Muscle of arm (tissue), 14 donors: ENCODE results near the gene PLEKHA8. TPM values are rescaled to one million over a fixed set of nuclear protein-coding genes. Genes with fewer than 3 reads are reported as not detected.

ENCODE experiments used
- DNase-seq: peaks from one replicate; pipeline ENCODE4 v3.0.0-alpha.2; 2013
- long read RNA-seq, 11 donors: transcript quantifications; one replicate each; lab custom pipeline, GENCODE V29; 2026
- polyA plus RNA-seq, 12 donors: library from polyadenylated mRNA; unstranded; fragments of 120-200 nt; gene quantifications; one replicate each; pipeline ENCODE4 v1.2.1, GENCODE V29; 2013; ENCODE audit not compliant: insufficient read length in 12 of 12

PLEKHA8 gene, protein sequence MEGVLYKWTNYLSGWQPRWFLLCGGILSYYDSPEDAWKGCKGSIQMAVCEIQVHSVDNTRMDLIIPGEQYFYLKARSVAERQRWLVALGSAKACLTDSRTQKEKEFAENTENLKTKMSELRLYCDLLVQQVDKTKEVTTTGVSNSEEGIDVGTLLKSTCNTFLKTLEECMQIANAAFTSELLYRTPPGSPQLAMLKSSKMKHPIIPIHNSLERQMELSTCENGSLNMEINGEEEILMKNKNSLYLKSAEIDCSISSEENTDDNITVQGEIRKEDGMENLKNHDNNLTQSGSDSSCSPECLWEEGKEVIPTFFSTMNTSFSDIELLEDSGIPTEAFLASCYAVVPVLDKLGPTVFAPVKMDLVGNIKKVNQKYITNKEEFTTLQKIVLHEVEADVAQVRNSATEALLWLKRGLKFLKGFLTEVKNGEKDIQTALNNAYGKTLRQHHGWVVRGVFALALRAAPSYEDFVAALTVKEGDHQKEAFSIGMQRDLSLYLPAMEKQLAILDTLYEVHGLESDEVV
- polyA plus RNA-seq = 10 to 100 TPM in 11 of 12 donors, not detected in 1; 10.3 to 15.1 (median 12.7) TPM
- long read RNA-seq, donor 1, full-length matches to known transcripts = 3 of 3 reads
- long read RNA-seq, donor 1, partial matches to known transcripts = 0 of 3 reads
- long read RNA-seq, donor 1, other reads (novel, unspliced or antisense) = 0 of 3 reads
- long read RNA-seq, donor 2, full-length matches to known transcripts = 1 of 1 reads
- long read RNA-seq, donor 2, partial matches to known transcripts = 0 of 1 reads
- long read RNA-seq, donor 2, other reads (novel, unspliced or antisense) = 0 of 1 reads
- long read RNA-seq, donor 3, partial matches to known transcripts = 0 of 1 reads
- long read RNA-seq, donor 3, other reads (novel, unspliced or antisense) = 0 of 1 reads
- long read RNA-seq, donor 4 = 0 reads
- long read RNA-seq, donor 5, partial matches to known transcripts = 0 of 1 reads
- long read RNA-seq, donor 5, other reads (novel, unspliced or antisense) = 0 of 1 reads
- long read RNA-seq, donor 6 = 0 reads
- long read RNA-seq, donor 7 = 0 reads
- long read RNA-seq, donor 8, full-length matches to known transcripts = 1 of 1 reads
- long read RNA-seq, donor 8, partial matches to known transcripts = 0 of 1 reads
- long read RNA-seq, donor 8, other reads (novel, unspliced or antisense) = 0 of 1 reads
- long read RNA-seq, donor 9, full-length matches to known transcripts = 1 of 1 reads
- long read RNA-seq, donor 9, partial matches to known transcripts = 0 of 1 reads
- long read RNA-seq, donor 9, other reads (novel, unspliced or antisense) = 0 of 1 reads
- long read RNA-seq, donor 10 = 0 reads
- long read RNA-seq, donor 11 = 0 reads

DNA sequence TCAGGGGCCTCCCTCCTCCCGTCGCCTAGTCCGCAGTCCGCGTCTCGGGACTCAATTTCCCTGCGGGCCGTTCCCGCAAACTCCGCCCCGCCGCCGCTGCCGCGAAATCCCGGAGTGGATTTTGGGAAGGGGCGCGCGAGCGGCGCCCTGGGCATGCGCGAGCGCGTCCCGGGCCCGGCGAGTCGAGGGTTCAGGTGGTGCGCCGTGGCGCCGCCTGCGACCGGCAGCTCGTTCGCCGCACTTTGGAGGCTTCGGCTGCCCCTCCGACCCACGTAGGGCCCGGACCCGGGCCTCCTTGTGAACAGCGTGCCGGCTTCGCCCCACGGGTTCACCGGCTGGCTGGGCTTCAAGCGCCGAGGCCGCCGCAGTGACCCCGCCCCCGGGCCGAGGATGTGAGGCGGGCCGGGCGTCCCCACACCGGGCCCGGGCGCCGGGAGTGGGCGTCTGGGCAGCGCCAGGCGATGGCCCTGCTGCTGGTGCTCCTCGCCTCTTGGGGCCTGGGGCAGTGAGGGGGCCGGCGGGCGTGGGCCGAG is at the start of gene PLEKHA8:
PLEKHA8 (plus strand) TSS at position 197 of the 533 bp plus-strand sequence. CDS start 351 bp downstream, outside the sequence.
- DNase-seq = peak; percentile 92

DNA sequence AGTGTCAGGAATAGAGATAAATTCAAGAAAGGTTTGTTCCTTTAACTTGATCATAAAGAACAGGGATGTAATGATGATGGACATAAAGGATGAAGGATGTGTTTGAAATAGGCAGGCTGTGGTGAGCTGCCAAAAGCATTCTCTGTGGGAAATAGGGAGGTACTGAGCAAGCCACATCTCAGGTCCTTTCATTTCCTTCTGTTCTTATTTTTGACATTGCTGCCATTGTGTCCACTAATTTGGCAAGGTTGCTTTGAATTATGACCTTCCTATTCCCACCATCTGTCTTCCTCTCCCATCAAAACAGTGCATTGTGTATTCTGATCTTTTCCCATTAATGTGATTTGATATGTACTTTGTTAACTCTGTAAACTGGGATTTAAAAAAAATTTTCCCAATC is 48.1 kb upstream of the PLEKHA8 start:
- no peak for DNase-seq

DNA sequence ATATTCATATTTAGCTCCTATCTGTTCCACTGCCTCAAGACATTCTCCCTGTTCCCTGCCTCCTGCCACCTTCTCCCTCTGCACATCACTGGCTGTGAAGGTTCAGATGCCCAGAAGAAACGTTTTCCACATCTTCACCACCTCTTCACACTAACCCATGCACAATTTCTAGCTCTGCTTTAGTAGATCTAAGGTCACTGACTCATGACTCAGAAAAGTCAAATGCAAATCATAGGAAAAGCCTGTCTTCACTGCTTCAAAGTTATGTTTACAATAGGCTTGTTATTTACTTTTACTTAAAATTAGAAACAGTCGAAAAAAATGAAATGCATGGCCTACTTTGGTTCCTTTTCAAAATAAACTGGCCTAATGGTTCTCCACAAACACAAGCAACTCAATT is 41.1 kb upstream of the PLEKHA8 start:
- DNase-seq = no peak

DNA sequence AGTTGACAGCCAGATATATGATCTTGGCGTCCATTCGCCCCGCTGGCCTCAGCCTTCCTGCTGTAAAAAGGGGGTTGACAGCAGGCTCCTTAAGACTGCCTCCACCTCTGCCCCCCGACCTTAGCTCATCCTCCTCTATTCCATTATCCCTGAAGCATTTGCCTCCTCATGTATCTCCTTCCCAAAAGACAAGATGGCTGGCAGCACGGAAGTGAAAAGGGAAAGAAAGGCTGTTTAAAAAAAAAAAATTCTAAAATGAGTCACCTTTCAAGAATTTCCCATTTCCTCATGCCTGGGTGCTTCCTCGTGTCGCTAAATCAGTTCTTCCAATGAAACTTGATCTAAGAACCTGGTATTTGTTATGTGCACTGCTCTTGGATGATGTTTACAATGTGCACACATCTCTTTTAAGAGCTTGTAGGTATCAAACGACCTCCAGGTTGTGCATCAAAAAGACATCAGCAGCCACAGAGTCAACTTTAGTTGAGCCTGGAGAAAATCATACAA is 40.3 kb upstream of the PLEKHA8 start:
- DNase-seq = peak; percentile 32

DNA sequence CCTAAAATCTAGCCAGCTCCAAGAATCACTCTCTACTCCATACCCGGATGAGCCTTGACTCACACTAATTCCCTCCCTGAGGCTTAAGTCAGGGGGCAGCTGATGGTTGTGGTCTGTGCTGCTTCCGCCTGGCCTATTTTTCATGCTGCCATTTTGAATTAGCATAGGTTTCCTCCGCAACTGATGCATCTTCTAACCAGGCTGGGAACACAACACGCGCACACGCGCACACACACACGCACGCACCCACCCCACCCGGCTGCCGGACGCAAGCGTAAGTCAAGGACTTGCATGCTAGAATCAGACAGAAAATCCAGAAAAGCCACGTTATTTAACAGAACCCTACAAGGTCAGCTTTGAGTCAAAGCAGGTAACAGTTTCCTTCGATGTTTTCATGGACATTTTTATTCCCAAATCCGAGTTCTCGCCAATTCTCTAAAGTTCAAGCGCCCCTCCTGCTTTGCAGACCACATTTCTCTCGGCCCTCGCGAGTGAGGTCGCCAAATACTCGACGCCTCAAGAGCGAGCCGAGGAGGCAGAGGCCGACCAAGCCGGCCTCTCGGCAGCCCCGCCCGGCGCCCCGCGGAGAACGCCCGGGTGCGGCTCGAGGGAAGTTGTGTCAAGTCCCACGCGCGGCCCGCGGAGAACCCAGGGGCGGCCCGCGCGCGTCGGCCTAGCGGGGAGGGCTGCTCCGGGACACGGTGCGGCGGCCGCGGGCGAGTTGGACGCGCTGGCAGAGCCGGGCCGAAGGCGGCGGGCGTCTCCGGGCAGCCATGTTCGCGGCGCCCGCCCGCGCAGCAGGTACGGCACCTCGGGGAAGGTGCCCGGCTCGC is 39.6 kb upstream of the PLEKHA8 start:
- peak; percentile 59 for DNase-seq

DNA sequence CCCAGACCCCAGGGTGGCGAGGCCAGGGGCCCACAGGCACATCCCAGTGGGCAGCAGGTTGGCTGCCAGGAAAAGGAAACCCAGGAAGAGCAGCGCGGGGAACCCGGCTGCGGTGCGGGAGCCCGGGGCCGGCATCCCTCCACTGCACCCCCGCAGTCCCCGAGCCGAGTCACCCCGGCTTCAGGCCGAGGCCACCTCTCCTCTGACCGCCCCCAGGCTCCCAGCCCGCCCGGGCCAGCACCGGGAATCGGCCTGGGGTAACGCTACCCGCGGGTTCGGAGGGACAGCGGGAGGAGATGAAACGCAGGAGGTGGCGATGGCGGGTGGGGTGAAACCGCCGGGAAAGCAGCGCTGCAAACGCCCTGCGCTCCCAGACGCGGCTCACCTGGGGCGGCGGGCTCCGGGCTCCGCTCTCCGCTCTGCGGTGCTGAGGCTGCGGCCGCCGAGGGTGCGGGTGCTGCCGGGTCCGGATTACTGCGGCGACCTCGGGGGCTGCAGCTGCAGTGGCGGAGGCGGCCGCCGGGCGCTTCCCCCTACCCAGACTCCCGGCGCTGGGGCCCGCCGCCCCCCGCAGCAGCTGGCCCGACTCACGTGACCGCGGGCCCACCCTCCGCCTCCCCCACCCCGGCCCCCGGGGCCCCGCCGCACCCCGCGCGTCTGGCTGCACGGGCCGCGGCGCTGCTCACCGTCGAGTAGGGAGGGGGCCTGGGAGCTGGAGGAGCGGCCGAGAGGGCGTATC is 38.8 kb upstream of the PLEKHA8 start, which contains the start of gene SCRN1:
SCRN1 (minus strand) TSS at position 545 of the 739 bp plus-strand sequence. CDS start 20,734 bp downstream, outside the sequence.
- peak; percentile 43 for DNase-seq

DNA sequence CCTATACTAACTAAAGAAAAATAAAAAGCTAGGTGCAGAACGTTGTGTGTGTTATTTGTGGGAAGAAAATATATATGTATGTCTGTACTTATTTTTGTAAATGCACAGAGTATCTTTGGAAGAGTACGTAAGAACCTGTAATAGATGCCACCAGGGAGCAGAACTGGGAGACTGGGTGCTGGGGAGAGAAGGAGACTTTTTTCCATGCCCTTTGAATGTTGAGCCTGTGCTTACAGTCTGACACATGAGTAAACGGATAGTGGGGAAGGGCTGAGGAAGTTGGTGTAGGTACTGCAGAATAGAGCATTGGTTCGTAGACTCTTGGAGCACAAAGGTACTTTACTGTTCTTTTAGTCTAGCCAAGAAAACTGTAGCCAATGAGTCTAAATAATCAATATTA is 37.3 kb upstream of the PLEKHA8 start:
- DNase-seq = no peak

DNA sequence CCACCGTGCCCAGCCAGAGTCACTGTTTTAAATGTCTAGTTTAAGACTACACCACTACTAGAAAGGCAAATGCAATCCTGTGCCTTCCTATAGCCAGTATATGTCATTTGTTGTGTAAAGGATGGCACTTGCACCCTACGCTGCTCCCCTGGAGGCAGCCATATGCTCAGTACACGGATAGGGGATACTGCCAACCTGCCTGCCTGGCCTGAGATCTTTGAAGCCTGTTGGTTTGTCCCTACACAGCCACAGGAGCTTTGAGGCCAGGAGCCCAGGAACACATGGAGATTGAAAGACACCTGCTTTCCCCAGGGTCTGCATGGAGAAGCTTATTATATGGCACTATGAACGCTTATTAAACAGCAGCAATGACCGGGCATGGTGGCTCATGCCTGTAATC is 36.3 kb upstream of the PLEKHA8 start:
- DNase-seq = no peak

DNA sequence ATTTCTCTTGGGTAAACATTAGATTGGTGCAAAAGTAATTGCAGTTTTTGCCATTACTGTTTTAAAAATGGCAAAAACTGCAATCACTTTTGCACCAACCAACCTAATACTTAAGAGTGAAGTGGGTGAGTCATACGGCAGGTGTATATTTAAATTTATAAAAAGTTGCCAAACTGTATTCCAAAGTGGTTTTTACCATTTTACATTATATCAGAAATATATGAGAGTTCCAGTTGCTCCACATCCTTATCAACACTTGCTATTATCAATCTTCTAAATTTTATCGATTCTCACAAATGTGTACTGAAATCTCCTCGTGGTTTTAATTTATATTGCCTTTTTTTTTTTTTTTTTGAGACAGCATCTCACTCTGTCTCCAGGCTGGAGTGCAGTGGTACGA is 35.1 kb upstream of the PLEKHA8 start:
- no peak for DNase-seq

DNA sequence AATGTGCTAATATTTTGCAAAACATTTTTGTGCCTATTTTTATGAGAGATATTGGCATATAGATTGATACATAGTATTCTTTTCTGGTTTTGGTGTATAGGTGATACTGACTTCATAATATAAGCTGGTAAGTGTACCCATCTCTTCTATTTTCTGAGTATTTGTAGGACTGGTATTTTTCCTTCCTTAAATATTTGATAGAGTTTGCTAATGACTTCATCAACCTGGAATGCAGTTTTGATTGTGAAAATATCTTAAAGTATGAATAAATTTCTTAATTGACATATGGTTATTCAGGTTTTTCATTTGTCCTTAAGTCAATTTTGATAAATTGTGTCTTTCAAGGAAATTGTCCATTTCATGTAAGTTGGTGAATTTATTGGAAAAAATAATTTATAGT is 32.6 kb upstream of the PLEKHA8 start:
- DNase-seq = no peak

DNA sequence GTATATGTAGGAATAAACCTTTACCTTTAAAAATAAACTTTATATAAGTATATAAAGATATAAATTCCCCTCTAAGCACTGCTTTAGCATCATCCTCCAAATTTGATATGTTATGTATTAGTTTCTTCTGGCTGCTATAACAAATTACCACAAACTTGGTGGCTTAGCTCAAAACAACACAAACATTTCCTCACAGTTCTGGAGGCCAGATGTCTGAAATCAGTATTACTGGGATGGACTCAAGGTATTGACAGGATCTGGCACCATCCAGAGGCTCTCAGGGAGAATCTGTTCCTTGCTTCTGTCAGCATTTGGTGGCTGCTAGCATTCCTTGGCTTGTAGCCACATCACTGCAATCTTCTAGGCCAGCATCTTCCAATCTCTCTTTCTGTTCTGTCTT is 31.9 kb upstream of the PLEKHA8 start:
- no peak for DNase-seq

DNA sequence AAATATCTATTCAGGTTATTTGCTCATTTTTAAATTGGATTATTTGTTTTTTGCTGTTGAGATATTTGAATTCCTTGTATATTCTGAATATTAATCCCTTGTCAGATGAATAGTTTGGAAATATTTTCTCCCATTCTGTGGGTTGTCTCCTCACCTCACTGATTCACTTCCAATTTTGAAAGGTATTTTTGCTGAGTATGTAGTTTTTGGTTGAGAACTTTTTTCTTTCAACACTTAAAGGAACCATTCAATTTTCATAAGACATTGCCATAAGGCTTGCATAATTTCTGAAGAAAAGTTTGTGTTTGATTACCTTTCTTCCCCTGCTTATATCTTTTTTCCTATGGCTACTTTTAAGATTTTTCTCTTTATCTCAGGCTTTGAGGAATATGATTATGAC is 29.7 kb upstream of the PLEKHA8 start:
- no peak for DNase-seq

DNA sequence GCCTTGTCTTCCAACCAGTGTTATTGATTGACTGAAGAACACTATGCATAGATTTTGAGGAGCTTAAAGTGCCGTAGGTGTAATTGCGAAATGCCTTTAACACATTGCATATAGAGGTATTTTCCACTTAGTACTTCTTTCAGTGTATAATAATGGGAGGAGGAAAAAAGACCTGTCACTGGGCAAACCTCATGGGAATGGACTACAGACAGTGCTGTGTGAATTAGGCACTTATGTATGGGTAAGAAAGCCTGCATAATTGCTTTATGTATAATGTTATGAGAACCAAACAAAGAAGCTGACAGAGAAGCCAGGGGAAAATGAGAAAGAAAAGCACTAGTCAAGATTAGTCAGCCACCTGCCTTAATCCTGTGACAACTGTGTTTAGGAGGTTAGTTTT is 26.2 kb upstream of the PLEKHA8 start:
- DNase-seq = no peak

DNA sequence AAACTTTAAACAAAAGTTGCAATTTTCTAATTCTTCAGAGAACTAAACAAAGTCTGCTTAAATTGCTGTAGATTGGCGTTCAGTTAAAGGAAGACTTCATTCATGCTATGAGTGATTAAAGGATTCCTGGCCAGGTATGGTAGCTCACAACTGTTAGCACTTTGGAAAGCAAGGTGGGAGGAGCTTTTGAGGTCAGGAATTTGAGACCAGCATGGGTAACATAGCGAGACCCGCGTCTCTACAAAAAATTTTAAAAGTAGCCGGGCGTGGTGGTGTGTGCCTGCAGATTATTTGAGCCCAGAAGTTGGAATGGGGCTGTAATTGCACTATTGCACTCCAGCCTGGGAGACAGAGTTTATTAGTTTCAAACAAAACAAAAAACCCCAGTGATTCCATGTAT is 25.1 kb upstream of the PLEKHA8 start:
- no peak for DNase-seq

DNA sequence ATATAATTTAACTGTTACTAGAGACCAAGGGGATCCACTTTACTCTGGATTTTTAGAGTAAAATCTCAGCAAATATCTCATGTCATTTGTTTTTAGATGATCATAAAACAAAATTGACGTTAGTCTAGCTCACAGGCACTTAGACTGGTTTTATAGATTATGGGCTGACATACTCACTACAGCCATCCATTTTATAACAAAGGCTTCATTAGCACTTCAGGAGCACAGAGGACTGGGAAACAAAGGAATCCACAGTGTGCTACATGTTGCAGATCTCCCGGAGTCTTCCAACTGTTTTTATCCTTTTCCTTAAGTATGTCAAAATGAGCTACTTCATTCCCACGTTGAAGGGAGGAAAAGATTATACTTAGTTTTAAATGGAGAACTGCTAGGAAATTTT is 22.7 kb upstream of the PLEKHA8 start:
- no peak for DNase-seq

DNA sequence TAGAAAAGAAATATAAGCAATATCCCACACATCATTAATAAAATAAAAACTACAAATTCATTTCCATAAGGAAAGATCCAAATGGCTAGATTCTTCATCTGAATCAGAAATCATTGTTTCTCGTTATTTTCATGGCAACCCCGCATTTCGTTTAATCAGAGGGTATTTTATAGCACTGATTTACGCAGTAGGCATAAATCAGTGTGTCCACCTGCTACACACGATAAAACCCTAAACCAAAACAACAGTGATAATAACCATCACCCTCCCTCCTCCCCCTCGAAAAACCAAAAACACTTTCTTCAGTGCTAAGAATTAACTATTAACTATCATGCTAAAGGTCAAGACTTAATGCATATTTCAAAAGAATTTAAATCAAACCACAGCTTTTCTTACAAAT is 18.2 kb upstream of the PLEKHA8 start:
- DNase-seq = no peak

DNA sequence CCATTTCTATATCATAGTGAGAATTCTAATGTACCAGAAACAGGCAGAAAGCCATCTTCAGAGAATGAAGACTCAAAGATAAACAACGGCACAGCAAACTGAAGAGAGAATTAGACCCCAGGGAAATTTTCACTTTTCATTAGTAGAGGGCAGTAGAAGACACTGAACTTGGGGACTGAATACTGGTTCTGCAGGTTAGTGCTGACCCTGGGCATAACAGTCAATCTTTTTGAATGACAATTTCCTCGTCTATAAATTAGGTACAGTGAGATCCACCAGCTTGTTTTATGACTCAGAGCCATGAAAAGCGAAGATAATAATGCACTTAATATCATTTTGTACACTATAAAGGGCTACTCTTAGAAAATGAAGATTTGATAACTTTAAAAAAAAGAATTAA is 15.5 kb upstream of the PLEKHA8 start:
- no peak for DNase-seq

DNA sequence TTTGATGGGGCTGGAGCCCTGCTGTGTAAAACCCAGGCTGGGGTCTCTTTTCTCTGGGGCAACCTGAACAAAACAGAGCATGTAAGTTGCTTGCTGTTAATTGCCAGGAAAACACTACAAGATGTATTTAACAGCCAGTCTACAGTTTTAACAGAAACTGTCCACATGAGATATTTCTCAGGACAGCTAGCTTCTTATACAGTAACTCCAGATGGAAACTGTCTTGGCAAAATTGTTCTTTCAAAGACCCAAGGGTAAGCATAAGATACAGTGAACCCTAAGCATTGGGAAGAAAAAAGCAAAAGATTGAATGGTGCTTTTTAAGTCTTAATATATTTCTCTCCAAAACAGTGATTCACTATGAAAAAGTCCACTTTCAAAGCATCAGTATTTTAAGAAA is 9.8 kb upstream of the PLEKHA8 start:
- DNase-seq = no peak

DNA sequence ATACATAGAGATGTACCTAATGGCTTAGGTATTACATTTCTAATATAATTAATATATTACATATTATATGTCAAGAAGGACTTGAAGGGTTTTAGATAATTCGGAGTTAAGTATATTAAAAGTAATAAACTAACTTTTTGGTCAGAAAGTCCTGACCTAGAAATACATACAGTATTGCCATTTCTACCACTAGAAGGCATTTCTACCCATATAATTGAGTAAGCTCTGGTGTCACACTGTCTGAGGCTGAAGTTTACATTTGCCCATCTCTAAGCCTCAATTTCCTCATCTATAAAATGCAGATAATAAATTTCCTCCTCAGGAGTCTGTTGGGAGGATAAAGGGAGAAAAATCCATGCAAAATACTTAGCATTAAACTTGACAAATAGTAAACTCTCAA is 8.8 kb upstream of the PLEKHA8 start:
- DNase-seq = no peak

DNA sequence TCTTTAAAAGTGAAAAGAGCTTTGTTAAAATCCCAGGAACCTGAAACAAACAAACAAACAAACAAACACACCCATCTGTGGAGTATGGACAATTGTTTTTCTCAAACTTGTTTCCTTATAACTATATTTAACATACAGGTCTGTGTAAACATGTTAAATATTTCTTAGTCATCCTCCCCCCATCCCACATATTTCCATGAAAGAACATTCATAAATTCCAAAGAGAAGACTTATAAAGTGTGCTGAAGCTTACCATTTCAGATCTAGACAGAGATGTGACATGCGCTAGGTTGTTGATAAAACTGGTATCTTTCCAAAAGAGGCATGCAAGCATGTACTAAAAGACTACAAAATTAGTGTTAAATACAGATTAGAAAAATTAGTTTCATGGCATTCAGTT is 8.3 kb upstream of the PLEKHA8 start:
- DNase-seq = no peak
